HG03442 (cell line): Measurements from ENCODE around the gene ADCY2.

ENCODE experiments used
- ATAC-seq: cut with Tn5 transposase; IDR thresholded peaks from one replicate; pipeline ENCODE4 v1.9.1; 2021; ENCODE audit warnings: mild to moderate bottlenecking, moderate library complexity; ENCODE audit not compliant: unreplicated experiment

ADCY2 gene

DNA sequence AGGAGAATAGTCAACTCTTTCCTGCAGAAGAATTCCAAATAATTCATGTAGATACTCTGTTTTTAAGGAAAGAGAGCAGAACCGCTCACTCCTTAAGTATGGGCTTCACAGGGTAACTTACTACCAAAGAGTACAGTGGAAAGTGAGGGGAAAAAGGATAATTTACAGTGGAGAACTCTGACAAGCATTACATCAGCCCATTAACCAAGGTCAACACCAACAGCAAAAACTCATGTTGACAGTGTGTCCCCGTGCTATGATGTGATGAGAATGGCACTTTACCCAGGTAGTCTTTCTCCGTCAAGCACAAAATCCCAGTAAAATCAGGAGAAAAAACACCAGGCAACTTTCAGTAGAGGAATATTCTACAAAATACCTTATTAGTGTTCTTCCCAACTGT, 104.3 kb downstream of the ADCY2 start:
- ATAC-seq, result no peak

DNA sequence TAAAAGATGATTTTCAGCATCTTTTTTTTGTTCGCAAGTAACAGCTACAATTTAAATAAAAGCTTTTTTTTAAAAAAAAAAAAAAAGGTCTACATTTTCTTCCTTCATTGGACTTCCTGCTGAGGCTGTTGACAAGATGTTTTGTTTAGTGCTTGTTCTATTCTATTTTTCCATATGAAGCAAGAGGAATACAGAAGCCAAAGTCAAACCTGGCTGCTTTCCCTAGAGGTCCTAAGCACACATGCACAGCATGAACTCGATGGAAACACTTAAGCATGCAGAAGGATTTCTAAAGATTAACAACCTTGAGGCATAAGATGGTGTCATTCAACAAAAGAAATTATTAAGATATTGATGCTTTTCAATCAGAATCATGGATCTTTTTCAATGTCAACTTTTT, 105.1 kb downstream of the ADCY2 start:
- ATAC-seq, result no peak

DNA sequence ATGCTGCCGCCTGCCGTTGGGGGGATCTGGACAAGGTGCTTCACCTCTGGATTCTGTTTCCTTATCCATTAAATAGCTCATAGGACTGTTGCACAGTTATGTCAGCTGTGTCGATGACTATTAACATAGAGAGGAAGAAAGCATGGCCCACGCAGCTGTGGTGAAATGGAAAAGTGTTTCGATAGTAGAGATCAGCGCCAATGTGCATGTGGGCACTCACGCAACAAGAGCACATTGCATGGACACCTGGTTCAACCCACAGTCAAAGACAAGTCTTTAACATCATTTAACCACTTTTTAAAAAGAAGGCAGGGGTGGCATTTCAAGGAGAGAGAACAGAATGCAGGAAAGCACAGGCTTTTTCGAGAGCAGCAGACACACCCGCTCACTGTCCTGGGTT, 107.6 kb downstream of the ADCY2 start:
- ATAC-seq, result no peak

DNA sequence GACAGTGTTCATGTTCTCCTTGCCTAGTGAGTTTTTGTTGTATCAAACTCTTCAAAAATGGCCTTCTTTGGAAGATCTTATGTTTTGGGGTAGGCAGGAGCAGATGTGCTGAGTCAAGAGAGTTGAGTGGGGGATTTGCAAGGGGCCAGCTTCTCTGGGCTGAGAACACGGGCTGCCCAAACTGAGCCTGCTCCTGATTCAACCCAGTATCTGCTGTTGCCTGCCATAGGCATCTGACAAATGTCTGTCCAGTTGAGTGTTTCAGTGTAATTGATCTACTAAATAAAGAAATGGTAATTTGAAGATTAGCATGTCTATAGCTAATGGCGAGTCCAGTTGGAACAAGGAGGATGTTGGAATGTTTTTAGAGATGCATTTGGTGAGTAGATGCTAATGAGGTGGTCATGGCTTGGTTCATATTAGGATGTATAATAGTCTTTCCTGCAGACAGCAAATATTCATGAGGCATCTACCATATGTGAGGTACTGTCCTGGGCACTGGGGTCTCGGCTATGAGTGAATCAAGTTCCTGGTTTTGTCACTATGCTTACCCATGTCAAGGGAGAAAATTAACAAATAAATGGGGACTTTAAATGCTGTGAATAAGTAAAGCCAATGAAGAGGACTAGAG, 119.5 kb downstream of the ADCY2 start:
- no peak for ATAC-seq

DNA sequence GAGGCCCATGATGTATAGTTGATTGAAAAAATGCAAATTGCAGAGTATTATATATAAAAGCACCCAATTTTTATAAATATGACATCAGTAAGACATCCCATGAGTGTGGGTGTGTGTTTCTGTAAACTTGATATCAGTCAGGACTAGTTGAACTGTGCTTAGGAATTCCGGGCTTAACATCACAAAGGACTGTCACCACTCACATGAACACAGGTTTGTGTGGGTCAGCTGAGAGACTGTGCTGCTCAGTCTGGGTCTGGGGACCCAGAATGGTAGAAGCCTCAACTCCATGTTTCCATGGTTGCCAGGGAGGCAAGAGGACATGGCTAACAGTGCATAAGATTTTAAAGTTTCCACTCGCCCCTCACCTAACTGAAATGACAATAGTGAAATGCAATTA, 120.3 kb downstream of the ADCY2 start:
- ATAC-seq, result no peak

DNA sequence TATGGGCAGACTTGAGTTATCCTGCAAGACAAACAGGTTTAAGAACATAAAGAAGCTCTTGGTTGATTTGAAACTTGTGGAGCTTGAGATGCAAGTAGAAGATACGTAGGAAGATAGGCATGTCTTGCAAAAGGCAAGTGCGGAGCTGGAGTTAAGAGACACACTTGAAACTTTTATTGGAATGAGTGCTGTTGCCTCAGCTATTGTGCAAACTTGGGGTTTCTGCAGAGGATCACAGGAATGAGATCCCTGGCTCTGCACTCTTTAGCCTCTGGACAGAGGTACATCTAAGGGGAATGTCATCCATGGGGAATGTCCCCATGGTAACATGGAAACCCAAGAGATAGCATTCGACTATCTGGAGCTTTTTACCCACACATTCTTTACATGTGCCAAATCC, 121.1 kb downstream of the ADCY2 start:
- no peak for ATAC-seq

DNA sequence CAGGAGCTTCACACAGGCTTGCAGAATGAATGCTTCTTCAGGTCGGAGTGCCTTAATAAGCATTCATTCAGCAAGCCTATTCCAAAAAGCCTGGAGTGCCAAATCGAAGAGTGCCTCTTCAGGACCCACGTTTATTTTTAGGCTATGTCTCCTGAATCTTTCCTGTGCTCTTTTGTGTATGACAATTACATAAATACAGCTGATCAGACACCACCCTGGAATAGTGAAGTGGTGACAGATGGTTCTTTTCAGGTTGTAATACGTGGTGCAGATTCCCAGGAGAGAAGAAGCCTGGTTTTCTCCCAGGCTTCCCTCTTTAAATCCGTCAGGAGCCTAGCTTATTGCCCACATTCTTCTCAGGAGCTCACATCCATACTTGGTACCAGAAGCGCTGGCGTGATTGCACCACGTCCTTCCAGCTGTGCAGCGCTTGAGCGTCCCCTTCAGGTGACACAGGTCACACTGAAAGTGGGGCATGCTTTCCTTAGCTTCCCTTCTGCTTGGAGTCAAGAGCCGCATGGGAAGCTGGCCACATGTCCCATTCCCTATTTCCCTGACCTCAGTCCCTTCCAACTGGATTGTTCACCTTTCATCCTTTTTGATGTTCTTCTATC, 123.1 kb downstream of the ADCY2 start:
- no peak for ATAC-seq

DNA sequence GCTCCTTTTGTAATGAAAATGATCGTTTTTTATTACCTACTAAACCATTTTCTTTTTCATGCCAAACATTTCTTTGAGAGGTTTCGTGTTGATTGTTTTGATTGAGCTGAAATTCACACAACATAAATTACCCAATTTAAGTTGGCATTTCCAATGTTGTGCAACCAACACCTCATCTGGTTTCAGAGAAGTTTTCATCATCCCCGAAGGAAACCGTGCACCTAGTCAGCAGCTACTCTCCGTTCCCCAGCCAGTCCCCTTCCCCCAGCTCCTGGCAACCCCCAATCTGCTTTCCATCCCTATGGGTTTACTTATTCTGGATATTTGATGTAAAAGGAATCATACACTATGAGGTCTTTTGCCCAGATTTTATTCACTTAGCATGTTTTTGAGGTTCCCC, 123.6 kb downstream of the ADCY2 start:
- ATAC-seq, result no peak

DNA sequence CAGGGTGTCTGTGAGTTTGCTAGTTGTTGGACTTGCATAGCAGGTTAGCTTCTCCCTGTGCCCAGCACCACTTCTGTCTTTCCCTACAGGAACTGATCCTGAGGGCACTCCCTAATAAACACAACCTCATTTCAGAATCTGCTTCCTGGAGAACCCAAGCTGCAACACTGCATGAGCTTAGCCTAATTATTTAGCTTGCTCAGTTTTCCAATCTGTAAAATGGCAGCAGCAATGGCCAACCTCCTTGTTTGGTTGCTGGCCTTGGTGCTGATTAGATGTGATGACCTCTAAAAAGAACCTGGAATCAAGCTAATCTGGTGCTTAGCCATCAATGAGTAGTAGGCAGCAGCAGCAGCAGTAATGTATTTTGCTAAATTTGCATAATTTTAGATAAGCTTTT, 133.9 kb downstream of the ADCY2 start:
- ATAC-seq, result no peak

DNA sequence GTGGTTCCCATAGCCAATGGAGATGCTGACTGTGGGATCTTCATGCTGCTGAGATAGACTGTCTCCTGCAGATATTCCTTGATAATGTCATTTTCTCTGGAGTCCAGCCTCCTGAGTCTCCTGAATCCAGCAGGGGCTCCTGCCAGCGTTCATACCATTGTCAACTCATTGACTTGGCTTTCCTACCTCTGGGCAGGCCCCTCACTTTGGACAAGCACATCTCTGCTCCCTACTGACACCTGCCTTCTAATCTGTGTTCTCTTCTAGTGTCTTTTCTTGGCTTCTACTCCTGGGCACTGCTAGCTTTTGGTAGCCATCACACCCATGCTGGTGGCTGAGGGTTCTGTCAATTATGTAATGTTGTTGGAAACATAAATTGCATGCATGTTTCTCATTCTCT, 138.0 kb downstream of the ADCY2 start:
- ATAC-seq, result no peak

DNA sequence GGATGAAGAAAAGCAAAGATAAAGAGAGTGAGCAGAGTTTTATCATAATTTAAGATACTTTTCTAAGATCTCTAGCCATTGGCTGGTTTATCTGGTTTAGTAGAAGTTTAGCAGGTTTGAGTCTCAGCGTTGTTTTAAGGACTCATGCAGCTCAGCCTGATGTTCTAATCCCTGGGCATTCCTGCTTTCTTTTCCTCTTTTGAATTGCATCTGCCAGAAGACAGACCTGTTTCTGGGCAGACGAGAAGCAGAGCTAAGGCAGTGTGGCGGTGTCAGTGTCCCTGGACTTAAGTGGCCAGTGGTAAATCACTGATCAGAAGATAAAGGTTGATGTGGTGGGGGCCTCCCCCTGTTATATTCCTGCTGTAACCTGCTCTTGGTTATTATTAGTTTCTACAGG, 138.6 kb downstream of the ADCY2 start:
- no peak for ATAC-seq

DNA sequence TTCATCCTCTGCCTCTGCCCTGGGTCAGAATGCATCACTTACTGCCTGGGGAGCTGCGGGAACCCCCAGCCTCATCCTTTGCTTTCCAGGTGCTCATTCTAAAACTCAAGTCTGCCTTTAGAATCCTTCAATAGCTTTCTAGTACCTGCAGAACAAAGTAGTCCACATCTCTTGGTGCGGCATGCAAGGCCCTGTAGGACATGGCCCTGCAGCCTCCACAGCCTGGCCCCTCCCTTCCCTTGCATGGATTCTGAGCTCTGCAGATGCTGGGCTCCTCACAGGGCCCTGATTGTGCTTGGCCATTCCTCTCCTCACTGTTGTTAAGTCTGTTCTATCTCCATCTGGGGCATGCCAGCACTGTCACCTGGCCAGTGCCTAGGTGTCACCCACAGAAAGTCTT, 141.6 kb downstream of the ADCY2 start:
- no peak for ATAC-seq

DNA sequence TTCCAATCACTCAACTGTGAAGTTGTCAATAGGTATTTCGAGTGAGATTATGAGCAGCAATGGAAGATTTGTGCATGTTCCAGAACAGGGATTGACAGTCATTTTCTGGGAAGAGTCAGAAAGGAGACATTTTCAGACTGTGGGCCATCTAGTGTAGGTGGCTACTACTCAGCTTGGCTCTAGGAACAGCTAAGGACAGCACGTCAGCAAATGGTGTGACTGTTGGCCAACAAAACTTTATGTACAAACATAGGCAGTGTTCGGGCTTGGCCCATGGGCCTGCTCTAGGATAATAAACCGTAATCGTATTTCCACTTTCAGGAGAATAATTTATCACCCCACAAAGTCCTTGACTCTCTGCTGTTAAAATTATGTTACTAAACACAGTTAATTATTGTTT, 143.6 kb downstream of the ADCY2 start:
- ATAC-seq, result no peak

DNA sequence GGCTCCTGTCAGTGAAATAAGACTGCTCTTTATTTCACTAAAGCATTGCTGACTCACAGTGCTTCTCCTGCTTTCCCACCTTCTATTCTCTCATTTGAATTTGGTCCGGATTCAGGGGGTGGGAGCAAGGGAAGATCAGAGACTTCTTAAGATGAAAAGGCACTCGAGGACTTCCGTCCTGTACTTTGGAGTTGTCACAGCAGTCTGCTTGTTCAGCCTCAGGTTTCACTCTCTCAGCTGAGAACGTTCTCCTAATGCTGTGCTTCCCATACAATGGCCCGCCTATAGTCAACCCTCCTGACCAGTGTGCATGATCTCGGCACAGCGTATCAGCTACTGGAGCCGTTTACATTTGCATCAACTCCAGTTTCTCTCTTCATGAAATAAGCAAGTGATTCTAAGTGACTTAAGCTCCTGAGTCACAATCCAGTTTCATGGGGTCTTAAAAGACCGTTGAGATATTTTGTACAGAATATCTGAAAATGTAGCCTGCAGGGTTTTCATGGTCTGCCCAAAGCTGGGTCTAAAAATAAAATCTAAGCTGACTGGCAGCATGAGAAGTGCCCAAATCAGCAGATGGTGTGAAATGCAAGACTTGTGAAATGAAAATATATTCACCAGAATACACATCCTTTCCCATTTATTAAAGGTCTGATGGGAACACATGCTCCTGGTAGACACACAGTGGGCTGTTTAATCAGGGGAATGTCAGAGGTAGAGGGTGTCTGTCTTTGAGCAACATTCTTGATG, 145.0 kb downstream of the ADCY2 start:
- ATAC-seq, result no peak

DNA sequence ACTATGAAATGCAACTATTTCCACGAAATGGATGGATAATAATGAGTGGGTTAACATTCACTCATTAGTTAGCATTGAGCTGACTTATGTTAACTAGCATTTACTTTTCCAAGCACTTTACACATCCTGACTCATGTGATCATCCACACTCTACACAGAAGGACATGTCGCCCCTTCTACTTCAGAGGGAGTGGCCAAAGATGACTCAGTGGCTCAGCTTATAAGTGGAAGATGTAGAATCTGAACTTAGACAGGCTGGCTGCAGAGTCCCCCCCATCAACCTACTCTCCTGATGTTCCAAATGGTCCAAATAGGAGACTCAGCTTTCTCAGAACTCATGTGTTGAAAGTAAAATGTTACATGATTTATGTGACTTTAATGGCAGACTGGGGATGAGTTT, 146.0 kb downstream of the ADCY2 start:
- ATAC-seq, result no peak

DNA sequence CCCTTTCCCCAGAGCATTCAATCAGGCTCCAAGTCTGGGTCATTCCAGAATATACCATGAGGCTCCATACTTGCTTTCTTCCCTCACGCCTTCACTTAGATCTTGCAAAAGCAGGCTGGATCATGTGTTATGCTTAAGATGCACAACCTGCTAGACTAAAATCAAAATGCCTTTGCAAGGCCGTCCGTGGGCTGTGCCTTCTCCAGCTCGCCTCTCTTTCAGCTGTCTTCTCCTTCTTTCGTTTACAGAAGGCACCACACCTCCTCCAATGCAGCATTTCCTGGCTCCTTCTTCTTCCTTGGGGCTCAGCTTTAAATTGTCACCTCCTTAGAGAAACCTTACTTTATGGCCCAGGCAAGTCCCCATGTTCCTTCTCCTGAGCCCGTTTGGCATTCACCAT, 150.6 kb downstream of the ADCY2 start:
- ATAC-seq, result no peak

DNA sequence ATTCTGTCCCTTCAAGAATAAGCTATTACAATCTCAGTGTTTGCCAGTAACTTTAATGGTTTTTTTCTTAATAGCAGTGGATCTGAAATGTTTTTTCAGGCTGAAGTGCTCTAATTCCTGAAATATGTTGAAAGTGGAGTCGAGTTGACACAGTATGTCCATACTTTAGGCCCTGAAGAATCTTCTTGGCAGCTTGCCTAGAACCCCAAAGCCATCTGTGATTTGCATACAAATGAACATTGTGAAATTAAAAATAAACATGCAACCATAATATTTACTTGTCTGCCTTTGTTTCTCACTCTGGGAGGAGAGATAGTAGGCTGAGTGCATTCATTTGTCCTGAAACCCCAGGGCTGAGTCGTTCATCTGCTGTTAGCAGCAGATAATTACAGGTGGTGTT, 152.7 kb downstream of the ADCY2 start:
- no peak for ATAC-seq

DNA sequence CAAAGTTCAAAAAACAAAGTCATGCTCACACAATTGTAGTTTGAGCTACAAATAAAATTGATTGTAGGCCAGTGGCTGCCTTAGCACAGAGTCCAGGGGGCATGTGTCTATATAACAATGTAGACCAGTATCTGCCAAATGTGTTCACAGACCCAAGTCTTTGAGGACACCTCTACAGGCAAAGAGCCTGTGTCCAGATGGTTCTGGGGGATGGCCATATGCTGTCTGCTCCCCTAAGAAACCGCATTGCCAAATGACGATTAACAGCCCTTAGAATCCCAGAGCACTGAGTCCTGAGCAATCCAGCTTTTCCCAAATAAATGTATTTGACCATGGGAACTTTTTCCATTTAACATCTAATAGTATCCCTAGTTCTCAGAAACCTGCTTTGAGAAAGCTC, 169.6 kb downstream of the ADCY2 start:
- no peak for ATAC-seq

DNA sequence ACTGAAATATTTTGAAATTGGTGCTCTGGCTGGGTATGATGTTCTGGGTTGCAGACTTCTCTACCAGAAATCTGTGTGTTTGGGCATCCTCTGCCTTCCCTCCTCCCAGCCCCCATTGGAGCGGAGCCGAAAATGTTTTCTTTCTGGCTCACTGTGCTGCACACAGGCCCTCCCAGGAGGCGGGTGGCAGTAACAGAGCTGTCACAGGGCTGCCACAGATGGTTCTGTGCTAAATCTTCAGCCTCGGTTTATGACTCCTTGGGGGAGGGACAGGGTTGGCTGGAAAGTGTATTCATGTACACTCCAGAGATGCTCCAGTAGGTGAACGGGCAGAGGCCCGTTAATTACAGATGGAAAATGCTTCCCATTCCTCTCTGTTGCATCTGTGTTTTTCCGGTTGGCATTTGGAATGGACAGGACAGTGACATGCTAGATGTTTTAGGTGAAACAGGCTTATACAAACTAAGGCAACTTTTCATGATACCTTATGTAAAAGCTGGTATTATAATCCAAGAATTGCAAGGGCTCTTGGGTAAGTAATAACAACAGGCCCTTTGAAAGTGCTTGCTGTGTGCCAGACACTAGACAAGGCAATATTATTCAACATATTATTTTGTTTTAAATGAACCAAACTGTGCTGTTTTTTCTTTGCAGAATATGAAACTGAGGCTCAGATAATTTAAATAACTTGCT, 180.2 kb downstream of the ADCY2 start:
- no peak for ATAC-seq

DNA sequence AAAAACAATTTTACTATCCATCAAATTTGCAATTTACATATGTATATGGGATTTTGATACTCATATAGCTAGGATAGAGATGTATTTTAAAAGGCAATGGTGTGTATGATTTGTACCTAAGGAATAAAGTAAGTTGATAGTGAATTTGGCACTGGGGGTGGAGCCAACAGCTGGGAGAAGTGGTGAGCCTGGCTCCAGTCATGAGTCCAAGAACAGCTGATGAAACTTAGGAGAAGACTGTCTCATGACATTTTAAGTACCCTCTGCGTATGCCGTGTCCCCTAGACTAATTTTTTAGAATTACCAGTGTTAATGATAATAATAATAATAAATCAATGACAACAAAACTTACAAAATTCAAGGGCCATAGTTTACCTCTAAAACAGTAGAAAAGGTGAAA, 181.4 kb downstream of the ADCY2 start:
- ATAC-seq, result no peak

DNA sequence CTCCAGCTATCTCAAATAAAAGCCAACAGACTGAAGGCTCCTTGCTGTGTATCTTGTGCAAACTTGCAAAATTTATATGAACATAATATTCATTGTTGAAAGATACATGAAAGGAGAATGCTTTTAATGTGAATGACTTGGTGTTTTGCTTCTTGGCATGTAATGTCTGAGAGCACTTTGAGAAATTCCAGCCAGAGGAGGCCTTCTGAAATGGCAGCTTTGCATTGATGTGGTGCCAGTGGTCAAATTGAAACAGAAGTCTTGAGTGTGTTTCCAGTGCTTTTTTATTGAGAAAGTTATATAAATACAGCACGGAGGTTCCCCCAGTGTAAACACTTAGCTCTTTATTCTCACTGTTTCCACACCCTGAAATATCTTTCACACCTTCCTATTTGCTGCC, 182.1 kb downstream of the ADCY2 start:
- ATAC-seq, result no peak

DNA sequence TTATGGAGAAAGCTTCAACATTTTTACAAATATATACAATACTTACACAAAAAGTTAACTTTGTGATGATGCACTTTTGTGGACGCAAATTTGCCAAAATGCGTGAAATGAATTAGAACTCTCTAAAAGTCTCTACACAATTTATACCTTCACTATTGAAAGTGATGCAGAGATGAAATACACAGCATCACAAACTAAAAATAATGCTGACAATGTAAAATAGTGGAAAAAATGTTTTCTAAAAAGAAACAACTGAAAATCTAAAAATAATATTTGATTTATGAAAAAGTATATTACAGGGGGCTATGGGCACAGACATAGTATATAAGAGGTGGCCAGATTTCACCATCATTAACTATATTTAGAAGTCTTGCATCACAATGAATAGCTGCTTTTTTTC, 188.8 kb downstream of the ADCY2 start:
- no peak for ATAC-seq
